WTC11 (cell line): ENCODE data around the gene STRN3. TPM values are rescaled to one million over a fixed set of nuclear protein-coding genes. Genes with fewer than 3 reads are reported as not detected.
A peak's percentile ranks its signal among the peaks of the same experiment; 100 is the strongest.

ENCODE experiments used
- ATAC-seq: fragments of 200-7000 bp; cut with Tn5 transposase; 2 replicates; pipeline ENCODE4 v1.10.0; 2021; ENCODE audit warnings: mild to moderate bottlenecking, moderate library complexity
- CTCF ChIA-PET: fragments of 300-600 bp; sonication (Branson Sonifier 250); formaldehyde crosslinking; loops from one replicate; lab custom pipeline; 2021; ENCODE audit warnings: antibody characterized with exemption; lab: Charles Lee
- POLR2A ChIA-PET: fragments of 350-600 bp; sonication (Branson Sonifier 250); formaldehyde crosslinking; loops from one replicate; lab custom pipeline; 2021; ENCODE audit warnings: antibody characterized with exemption; lab: Charles Lee
- DNase-seq: peaks from one replicate; pipeline ENCODE4 v3.0.0; 2021; ENCODE audit warnings: low spot score
- H3K27ac Mint-ChIP-seq: 2 replicates; pipeline ENCODE4 v1.8.0; 2021; ENCODE audit warnings: mixed read lengths
- H3K27me3 Mint-ChIP-seq: 2 replicates; pipeline ENCODE4 v1.8.0; 2021; ENCODE audit warnings: low read depth, mild to moderate bottlenecking, moderate library complexity, mixed read lengths
- H3K36me3 Mint-ChIP-seq: 2 replicates; pipeline ENCODE4 v1.8.0; 2021; ENCODE audit warnings: mixed read lengths
- H3K4me1 Mint-ChIP-seq: 2 replicates; pipeline ENCODE4 v1.8.0; 2022; ENCODE audit warnings: mixed read lengths
- H3K4me3 Mint-ChIP-seq: 2 replicates; pipeline ENCODE4 v1.8.0; 2021; ENCODE audit warnings: mild to moderate bottlenecking, moderate library complexity, mixed read lengths
- H3K9me3 Mint-ChIP-seq: 2 replicates; pipeline ENCODE4 v1.8.0; 2021; ENCODE audit warnings: mixed read lengths
- ATF6 ChIP-seq: sonication (generic); formaldehyde crosslinking; IDR thresholded peaks from 2 replicates; pipeline ENCODE4 v1.8.1; 2023; ENCODE audit warnings: mild to moderate bottlenecking, missing genetic modification reagents
- CREB1 ChIP-seq: sonication (generic); formaldehyde crosslinking; IDR thresholded peaks from 2 replicates; pipeline ENCODE4 v1.8.0; 2023; ENCODE audit warnings: mild to moderate bottlenecking, missing genetic modification reagents
- E2F1 ChIP-seq: sonication (generic); formaldehyde crosslinking; IDR thresholded peaks from 2 replicates; pipeline ENCODE4 v1.8.0; 2022; ENCODE audit warnings: mild to moderate bottlenecking, missing genetic modification reagents
- ETV6 ChIP-seq: sonication (generic); formaldehyde crosslinking; IDR thresholded peaks from 2 replicates; pipeline ENCODE4 v1.8.1; 2022; ENCODE audit warnings: mild to moderate bottlenecking, missing genetic modification reagents
- FOXJ3 ChIP-seq: sonication (generic); formaldehyde crosslinking; IDR thresholded peaks from 2 replicates; pipeline ENCODE4 v1.9.0; 2021; ENCODE audit warnings: missing genetic modification reagents, mild to moderate bottlenecking, borderline replicate concordance
- FOXP4 ChIP-seq: sonication (generic); formaldehyde crosslinking; IDR thresholded peaks from 2 replicates; pipeline ENCODE4 v1.8.0; 2022; ENCODE audit warnings: mild to moderate bottlenecking, missing genetic modification reagents
- GABPB1 ChIP-seq: sonication (generic); formaldehyde crosslinking; IDR thresholded peaks from 2 replicates; pipeline ENCODE4 v1.8.1; 2023; ENCODE audit warnings: mild to moderate bottlenecking, missing genetic modification reagents
- NR1H2 ChIP-seq: sonication (generic); formaldehyde crosslinking; IDR thresholded peaks from 2 replicates; pipeline ENCODE4 v1.9.0; 2021; ENCODE audit warnings: mild to moderate bottlenecking, moderate library complexity, missing genetic modification reagents
- OVOL2 ChIP-seq: fragments of 250-450 bp; sonication (Bioruptor Pico); IDR thresholded peaks from 2 replicates; pipeline ENCODE4 v1.9.0; 2021; ENCODE audit warnings: mild to moderate bottlenecking, borderline replicate concordance
- SMAD3 ChIP-seq: sonication (generic); formaldehyde crosslinking; IDR thresholded peaks from 2 replicates; pipeline ENCODE4 v1.8.0; 2022; ENCODE audit warnings: missing genetic modification reagents, mild to moderate bottlenecking, borderline replicate concordance
- TCF7 ChIP-seq: sonication (generic); formaldehyde crosslinking; IDR thresholded peaks from 2 replicates; pipeline ENCODE4 v1.8.0; 2022; ENCODE audit warnings: mild to moderate bottlenecking, low read depth, missing genetic modification reagents, moderate library complexity
- ZBTB21 ChIP-seq: sonication (generic); formaldehyde crosslinking; IDR thresholded peaks from 2 replicates; pipeline ENCODE4 v1.8.1; 2023; ENCODE audit warnings: mild to moderate bottlenecking, missing genetic modification reagents, borderline replicate concordance
- ZNF121 ChIP-seq: sonication (generic); formaldehyde crosslinking; IDR thresholded peaks from 2 replicates; pipeline ENCODE4 v1.8.0; 2023; ENCODE audit warnings: missing genetic modification reagents
- ZNF232 ChIP-seq: sonication (generic); formaldehyde crosslinking; IDR thresholded peaks from 2 replicates; pipeline ENCODE4 v1.8.0; 2022; ENCODE audit warnings: mild to moderate bottlenecking, missing genetic modification reagents
- ZNF263 ChIP-seq: sonication (generic); formaldehyde crosslinking; IDR thresholded peaks from 2 replicates; pipeline ENCODE4 v1.8.1; 2022; ENCODE audit warnings: low read depth, mild to moderate bottlenecking, moderate library complexity, missing genetic modification reagents
- total RNA-seq: library from RNA; stranded (reverse); gene quantifications from 3 replicates; pipeline ENCODE4 v1.2.3, GENCODE V29; 2021
- TF ChIP-seq, protein P1 (sequence below): sonication (generic); formaldehyde crosslinking; IDR thresholded peaks from 2 replicates; pipeline ENCODE4 v1.8.1; 2022; ENCODE audit warnings: low read depth, mild to moderate bottlenecking, moderate library complexity, missing genetic modification reagents, borderline replicate concordance
- TF ChIP-seq, protein P2 (sequence below): sonication (generic); formaldehyde crosslinking; conservative IDR thresholded peaks from 2 replicates; pipeline ENCODE4 v1.8.1; 2022; ENCODE audit warnings: mild to moderate bottlenecking, missing genetic modification reagents
- TF ChIP-seq, protein P3 (sequence below): fragments of 250-450 bp; sonication (Bioruptor Pico); IDR thresholded peaks from 2 replicates; pipeline ENCODE4 v1.9.0; 2021; ENCODE audit warnings: moderate library complexity, mild to moderate bottlenecking, inconsistent platforms, borderline replicate concordance
- TF ChIP-seq, protein P4 (sequence below): fragments of 250-450 bp; sonication (Bioruptor Pico); IDR thresholded peaks from 2 replicates; pipeline ENCODE4 v1.8.0; 2021; ENCODE audit warnings: mild to moderate bottlenecking
- TF ChIP-seq, protein P5 (sequence below): sonication (generic); formaldehyde crosslinking; IDR thresholded peaks from 2 replicates; pipeline ENCODE4 v1.8.1; 2023; ENCODE audit warnings: mild to moderate bottlenecking, missing genetic modification reagents, moderate library complexity
- TF ChIP-seq, protein P6 (sequence below): fragments of 250-450 bp; sonication (Bioruptor Pico); IDR thresholded peaks from 2 replicates; pipeline ENCODE4 v2.1.2; 2022; ENCODE audit warnings: mild to moderate bottlenecking, moderate library complexity
- TF ChIP-seq, protein P7 (sequence below): sonication (generic); formaldehyde crosslinking; conservative IDR thresholded peaks from 2 replicates; pipeline ENCODE4 v1.8.1; 2023; ENCODE audit warnings: mild to moderate bottlenecking, low read depth, missing genetic modification reagents, moderate library complexity

Gene STRN3
- total RNA-seq, 1 experiment from 2014 or later: 37.1 TPM

GRCh38 chr14:31025367-31026076, 657 bp downstream of the STRN3 start, which contains the start of gene AP4S1:
TSS of gene AP4S1 (plus strand) at chr14:31025649. CDS start at chr14:31066197, 40,548 bp downstream.
- ChIA-PET POLR2A (interaction anchor here (0.6 to 1.7 kb wide), 6 partner anchors 20 to 103 kb away, joined by 3 to 12 read pairs (median 4); no protein-coding TSS in a partner anchor), CTCF (no interaction called here)
- ATAC-seq: peak; percentile 17
- H3K9me3 Mint-ChIP-seq: no peaks in the 10 kb centered on the region
- H3K27me3 Mint-ChIP-seq: no peaks in the 10 kb centered on the region
- peaks cover 40% of the 10 kb centered on the region for H3K4me1 Mint-ChIP-seq
- peak; percentile 53 for DNase-seq
- H3K27ac Mint-ChIP-seq: peak within 1 kb of the TSS; percentile 99
- peak within 1 kb of the TSS; percentile 89 for H3K4me3 Mint-ChIP-seq
- peaks cover 5% of the 10 kb centered on the region for H3K36me3 Mint-ChIP-seq
- TF ChIP-seq E2F1 (CRISPR knock-in tag): no peak
- TF ChIP-seq ZNF121 (CRISPR knock-in tag): no peak
- TF ChIP-seq FOXJ3 (CRISPR knock-in tag): no peak
- TF ChIP-seq, protein P1, sequence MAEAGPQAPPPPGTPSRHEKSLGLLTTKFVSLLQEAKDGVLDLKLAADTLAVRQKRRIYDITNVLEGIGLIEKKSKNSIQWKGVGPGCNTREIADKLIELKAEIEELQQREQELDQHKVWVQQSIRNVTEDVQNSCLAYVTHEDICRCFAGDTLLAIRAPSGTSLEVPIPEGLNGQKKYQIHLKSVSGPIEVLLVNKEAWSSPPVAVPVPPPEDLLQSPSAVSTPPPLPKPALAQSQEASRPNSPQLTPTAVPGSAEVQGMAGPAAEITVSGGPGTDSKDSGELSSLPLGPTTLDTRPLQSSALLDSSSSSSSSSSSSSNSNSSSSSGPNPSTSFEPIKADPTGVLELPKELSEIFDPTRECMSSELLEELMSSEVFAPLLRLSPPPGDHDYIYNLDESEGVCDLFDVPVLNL (CRISPR knock-in tag): no peak
- TF ChIP-seq ZNF263 (CRISPR knock-in tag): no peak
- no peak for TF ChIP-seq ATF6
- TF ChIP-seq TCF7 (CRISPR knock-in tag): no peak
- TF ChIP-seq, protein P2, sequence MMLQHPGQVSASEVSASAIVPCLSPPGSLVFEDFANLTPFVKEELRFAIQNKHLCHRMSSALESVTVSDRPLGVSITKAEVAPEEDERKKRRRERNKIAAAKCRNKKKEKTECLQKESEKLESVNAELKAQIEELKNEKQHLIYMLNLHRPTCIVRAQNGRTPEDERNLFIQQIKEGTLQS (CRISPR knock-in tag): no peak
- 0 out of 2 replicates have a peak, but pooled peaks have one; percentile 19 for TF ChIP-seq ETV6 (CRISPR knock-in tag)
- no peak for TF ChIP-seq NR1H2 (CRISPR knock-in tag)
- TF ChIP-seq, protein P3, sequence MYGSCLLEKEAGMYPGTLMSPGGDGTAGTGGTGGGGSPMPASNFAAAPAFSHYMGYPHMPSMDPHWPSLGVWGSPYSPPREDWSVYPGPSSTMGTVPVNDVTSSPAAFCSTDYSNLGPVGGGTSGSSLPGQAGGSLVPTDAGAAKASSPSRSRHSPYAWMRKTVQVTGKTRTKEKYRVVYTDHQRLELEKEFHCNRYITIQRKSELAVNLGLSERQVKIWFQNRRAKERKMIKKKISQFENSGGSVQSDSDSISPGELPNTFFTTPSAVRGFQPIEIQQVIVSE (CRISPR knock-in tag): no peak
- TF ChIP-seq GABPB1 (CRISPR knock-in tag): 0 out of 2 replicates have a peak, but pooled peaks have one; percentile 21
- 0 out of 2 replicates have a peak, but pooled peaks have one; percentile 58 for TF ChIP-seq ZNF232 (CRISPR knock-in tag)
- TF ChIP-seq ZBTB21 (CRISPR knock-in tag): no peak
- no peak for TF ChIP-seq OVOL2 (CRISPR knock-in tag)
- TF ChIP-seq FOXP4: no peak
- TF ChIP-seq, protein P4, sequence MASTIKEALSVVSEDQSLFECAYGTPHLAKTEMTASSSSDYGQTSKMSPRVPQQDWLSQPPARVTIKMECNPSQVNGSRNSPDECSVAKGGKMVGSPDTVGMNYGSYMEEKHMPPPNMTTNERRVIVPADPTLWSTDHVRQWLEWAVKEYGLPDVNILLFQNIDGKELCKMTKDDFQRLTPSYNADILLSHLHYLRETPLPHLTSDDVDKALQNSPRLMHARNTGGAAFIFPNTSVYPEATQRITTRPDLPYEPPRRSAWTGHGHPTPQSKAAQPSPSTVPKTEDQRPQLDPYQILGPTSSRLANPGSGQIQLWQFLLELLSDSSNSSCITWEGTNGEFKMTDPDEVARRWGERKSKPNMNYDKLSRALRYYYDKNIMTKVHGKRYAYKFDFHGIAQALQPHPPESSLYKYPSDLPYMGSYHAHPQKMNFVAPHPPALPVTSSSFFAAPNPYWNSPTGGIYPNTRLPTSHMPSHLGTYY: no peak
- TF ChIP-seq CREB1 (CRISPR knock-in tag): no peak
- TF ChIP-seq, protein P5, sequence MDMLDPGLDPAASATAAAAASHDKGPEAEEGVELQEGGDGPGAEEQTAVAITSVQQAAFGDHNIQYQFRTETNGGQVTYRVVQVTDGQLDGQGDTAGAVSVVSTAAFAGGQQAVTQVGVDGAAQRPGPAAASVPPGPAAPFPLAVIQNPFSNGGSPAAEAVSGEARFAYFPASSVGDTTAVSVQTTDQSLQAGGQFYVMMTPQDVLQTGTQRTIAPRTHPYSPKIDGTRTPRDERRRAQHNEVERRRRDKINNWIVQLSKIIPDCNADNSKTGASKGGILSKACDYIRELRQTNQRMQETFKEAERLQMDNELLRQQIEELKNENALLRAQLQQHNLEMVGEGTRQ: no peak
- TF ChIP-seq, protein P6, sequence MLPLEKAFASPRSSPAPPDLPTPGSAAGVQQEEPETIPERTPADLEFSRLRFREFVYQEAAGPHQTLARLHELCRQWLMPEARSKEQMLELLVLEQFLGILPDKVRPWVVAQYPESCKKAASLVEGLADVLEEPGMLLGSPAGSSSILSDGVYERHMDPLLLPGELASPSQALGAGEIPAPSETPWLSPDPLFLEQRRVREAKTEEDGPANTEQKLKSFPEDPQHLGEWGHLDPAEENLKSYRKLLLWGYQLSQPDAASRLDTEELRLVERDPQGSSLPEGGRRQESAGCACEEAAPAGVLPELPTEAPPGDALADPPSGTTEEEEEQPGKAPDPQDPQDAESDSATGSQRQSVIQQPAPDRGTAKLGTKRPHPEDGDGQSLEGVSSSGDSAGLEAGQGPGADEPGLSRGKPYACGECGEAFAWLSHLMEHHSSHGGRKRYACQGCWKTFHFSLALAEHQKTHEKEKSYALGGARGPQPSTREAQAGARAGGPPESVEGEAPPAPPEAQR (CRISPR knock-in tag): no peak
- TF ChIP-seq SMAD3: no peak
- TF ChIP-seq, protein P7, sequence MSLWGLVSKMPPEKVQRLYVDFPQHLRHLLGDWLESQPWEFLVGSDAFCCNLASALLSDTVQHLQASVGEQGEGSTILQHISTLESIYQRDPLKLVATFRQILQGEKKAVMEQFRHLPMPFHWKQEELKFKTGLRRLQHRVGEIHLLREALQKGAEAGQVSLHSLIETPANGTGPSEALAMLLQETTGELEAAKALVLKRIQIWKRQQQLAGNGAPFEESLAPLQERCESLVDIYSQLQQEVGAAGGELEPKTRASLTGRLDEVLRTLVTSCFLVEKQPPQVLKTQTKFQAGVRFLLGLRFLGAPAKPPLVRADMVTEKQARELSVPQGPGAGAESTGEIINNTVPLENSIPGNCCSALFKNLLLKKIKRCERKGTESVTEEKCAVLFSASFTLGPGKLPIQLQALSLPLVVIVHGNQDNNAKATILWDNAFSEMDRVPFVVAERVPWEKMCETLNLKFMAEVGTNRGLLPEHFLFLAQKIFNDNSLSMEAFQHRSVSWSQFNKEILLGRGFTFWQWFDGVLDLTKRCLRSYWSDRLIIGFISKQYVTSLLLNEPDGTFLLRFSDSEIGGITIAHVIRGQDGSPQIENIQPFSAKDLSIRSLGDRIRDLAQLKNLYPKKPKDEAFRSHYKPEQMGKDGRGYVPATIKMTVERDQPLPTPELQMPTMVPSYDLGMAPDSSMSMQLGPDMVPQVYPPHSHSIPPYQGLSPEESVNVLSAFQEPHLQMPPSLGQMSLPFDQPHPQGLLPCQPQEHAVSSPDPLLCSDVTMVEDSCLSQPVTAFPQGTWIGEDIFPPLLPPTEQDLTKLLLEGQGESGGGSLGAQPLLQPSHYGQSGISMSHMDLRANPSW (CRISPR knock-in tag): no peak
